GM19324 (cell line): ENCODE results near the gene EXOC3L2.

Experiments used
- ATAC-seq: cut with Tn5 transposase; IDR thresholded peaks from one replicate; pipeline ENCODE4 v1.9.1; 2021; ENCODE audit warnings: mild to moderate bottlenecking, moderate library complexity; ENCODE audit not compliant: unreplicated experiment, low FRiP score

EXOC3L2 gene

DNA sequence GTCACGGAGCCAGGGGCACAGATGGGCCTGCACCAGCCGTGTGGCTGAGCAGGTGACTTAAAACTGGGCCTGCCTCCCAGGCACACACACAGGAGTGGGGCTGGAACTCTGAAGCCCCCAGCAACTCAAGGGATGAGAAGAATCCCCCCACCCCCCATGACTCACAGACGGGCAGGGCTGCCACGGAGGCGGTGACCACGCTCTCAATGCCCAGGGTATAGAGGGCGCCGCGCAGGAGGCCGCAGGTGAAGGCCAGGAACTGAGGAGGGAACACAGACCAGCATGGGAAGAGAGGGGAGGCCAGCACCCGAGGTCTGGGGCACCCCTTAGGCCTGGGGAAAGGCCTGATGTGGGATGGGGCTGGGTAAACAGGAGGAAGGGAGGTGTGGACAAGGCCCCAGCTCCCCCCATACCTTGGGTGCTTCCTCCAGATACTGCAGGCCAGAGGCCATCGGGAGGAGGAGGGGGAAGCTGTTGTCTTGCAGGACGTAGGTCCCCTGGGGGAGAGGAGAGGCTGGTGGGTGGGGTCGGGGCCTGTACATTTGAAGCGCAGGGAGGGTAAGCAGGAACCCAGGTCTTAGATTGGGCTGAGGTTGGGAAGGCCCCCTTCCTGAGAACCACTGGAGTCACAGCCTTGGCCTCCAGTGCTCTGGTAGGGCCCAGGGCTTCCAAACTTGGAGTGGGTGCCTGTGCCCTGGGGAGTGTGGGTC, 81.3 kb downstream of the EXOC3L2 start:
- no peak for ATAC-seq

DNA sequence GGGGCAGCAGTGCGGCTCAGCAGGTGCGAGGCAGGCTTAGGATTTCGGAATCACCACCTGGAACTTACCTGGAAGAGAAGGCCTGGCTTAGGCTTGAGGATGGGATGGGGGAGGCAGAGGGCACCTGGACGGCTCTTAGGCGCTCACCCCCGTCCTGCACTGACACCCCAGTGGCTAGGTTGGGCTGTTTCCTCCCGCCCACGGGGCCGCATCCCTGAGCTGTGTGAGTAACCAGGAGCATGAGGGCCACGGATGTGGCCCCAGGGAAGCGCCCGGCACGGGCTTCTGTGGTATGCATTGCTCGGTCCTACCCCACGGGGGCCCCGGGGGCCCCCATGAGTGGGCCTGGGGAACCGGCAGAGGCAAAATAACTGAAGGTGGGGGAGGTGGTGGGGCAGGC, 82.1 kb downstream of the EXOC3L2 start:
- ATAC-seq, result no peak

DNA sequence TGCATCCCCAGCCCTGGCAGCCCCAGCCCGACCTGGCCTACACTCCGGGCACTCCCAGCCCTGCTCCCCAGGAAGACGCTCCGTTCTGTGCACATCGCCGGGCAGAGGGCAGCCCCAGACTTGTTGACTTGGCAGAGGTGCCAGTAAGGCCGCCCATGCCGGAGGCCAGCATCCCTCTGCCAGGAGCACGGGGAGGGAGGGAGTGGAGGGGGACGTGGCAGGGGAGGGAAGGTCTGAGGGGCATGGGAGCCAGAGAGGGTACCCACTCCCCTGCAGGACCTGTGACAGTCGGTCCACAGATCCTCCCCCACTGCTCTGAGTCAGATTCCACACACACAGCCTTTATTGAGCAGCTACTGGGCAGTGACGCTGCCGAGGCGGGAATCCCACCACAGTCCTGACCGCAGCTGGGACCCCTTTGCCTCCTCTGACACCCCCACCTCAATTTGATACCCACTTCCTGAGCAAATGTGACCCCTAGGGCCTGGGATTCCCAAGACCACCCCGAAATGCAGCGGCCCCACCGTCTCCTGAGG, 82.5 kb downstream of the EXOC3L2 start:
- no peak for ATAC-seq
